Body of pancreas (tissue), 4 donors: ENCODE results near the gene NTRK2. TPM values are rescaled to one million over a fixed set of nuclear protein-coding genes. Genes with fewer than 3 reads are reported as not detected.

ENCODE experiments used
- ATAC-seq: fragments of 150-250 bp; one replicate; pipeline ENCODE4 v1.9.1; 2016
- DNase-seq, 4 donors: peaks; one replicate each; pipeline ENCODE4 v3.0.0-alpha.2; 2019
- H3K27ac ChIP-seq, 4 donors: fragments of 200-600 bp; sonication (generic); 1 replicate in 3 of 4; 2 replicates in 1 of 4; pipeline versions ENCODE4 v1.5.1 to v1.6.1; 2016 to 2019; ENCODE audit warnings: mild to moderate bottlenecking in 1 of 4, mixed read lengths in 1 of 4, moderate library complexity in 1 of 4
- H3K27me3 ChIP-seq, 2 donors: fragments of 200-600 bp; sonication (generic); one replicate each; pipeline ENCODE4 v1.6.0; 2016; ENCODE audit warnings: mild to moderate bottlenecking in 1 of 2
- H3K36me3 ChIP-seq, 2 donors: fragments of 200-600 bp; sonication (generic); replicated peaks in 1 of 2; 2 replicates each; pipeline ENCODE4 v1.5.1; 2016; ENCODE audit warnings: low read depth in 2 of 2; ENCODE audit not compliant: insufficient read depth in 1 of 2
- H3K4me1 ChIP-seq: fragments of 200-600 bp; sonication (generic); one replicate; pipeline ENCODE4 v1.6.0; 2016
- H3K4me3 ChIP-seq, 2 donors: fragments of 200-600 bp; sonication (generic); 1 replicate in 1 of 2; 2 replicates in 1 of 2; pipeline ENCODE4 v1.5.1; 2016 to 2019
- H3K9me3 ChIP-seq, 3 donors: fragments of 200-600 bp; sonication (generic); 1 replicate in 2 of 3; 2 replicates in 1 of 3; pipeline ENCODE4 v1.5.1; 2016
- POLR2A ChIP-seq, 3 donors: fragments of 450-650 bp; IDR thresholded peaks; one replicate each; pipeline ENCODE4 v1.6.1; 2016; ENCODE audit warnings: antibody characterized with exemption in 3 of 3, mild to moderate bottlenecking in 2 of 3
- WGBS, 2 donors: methylation state at CpG; one replicate each; pipeline ENCODE4 v1.1.5; 2017; 5-methylcytosine and 5-hydroxymethylcytosine counted together
- intact Hi-C: fragments of 100-400 bp; cut with DNase I; formaldehyde crosslinking; loops from one replicate; pipeline ENCODE4 v1.15.1; 2023
- total RNA-seq, 2 donors: library from RNA; depleted of rRNA; stranded (reverse); fragments of >200 nt; gene quantifications; one replicate each; pipeline ENCODE4 v1.1.0, GENCODE V29; 2016
- TF ChIP-seq, protein P1 (sequence below), 7 experiments: fragments of 450-650 bp in 4 of 7; fragments of 200-600 bp in 3 of 7; sonication (generic) in 3 of 7; IDR thresholded peaks; one replicate each; pipeline ENCODE4 v1.5.1; 2016 to 2019; ENCODE audit warnings: antibody characterized with exemption in 7 of 7

NTRK2 gene
- total RNA-seq, 2 donors from 2014 or later = 20.5 to 37.9 TPM

DNA sequence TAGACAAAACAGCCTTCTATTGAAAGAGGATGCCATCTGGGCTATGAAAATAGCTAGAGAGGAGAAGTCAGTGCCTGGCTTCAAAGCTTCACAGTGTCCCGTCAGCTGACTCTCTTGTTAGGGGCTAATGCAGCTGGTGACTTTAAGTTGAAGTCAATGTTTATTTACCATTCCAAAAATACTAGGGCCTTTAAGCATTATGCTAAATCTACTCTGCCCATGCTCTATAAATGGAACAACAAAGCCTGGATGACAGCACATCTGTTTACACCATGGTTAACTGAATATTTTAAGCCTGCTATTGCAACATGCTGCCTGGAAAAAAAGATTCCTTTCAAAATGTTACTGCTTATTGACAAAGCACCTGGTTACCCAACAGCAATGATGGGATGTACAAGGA lies 309.1 kb downstream of the NTRK2 start:
- DNase-seq (no peak), ATAC-seq (no peak)
- H3K9me3 ChIP-seq = no peaks in the 10 kb centered on the region
- WGBS, 2 donors = 92 to 93% methylated on average over 1 of the region's 1 CpG
- H3K36me3 ChIP-seq = no peaks in the 10 kb centered on the region
- H3K27ac ChIP-seq = no peak overlapping the region
- H3K27me3 ChIP-seq = no peaks in the 10 kb centered on the region
- intact Hi-C loops = no loop called here
- TF ChIP-seq, protein P1, sequence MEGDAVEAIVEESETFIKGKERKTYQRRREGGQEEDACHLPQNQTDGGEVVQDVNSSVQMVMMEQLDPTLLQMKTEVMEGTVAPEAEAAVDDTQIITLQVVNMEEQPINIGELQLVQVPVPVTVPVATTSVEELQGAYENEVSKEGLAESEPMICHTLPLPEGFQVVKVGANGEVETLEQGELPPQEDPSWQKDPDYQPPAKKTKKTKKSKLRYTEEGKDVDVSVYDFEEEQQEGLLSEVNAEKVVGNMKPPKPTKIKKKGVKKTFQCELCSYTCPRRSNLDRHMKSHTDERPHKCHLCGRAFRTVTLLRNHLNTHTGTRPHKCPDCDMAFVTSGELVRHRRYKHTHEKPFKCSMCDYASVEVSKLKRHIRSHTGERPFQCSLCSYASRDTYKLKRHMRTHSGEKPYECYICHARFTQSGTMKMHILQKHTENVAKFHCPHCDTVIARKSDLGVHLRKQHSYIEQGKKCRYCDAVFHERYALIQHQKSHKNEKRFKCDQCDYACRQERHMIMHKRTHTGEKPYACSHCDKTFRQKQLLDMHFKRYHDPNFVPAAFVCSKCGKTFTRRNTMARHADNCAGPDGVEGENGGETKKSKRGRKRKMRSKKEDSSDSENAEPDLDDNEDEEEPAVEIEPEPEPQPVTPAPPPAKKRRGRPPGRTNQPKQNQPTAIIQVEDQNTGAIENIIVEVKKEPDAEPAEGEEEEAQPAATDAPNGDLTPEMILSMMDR (IDR thresholded peaks at IDR 0.05) = no peak
- no peak for TF ChIP-seq POLR2A (IDR thresholded peaks at IDR 0.05)
- H3K4me3 ChIP-seq = no peak overlapping the region
- no peaks in the 10 kb centered on the region for H3K4me1 ChIP-seq

DNA sequence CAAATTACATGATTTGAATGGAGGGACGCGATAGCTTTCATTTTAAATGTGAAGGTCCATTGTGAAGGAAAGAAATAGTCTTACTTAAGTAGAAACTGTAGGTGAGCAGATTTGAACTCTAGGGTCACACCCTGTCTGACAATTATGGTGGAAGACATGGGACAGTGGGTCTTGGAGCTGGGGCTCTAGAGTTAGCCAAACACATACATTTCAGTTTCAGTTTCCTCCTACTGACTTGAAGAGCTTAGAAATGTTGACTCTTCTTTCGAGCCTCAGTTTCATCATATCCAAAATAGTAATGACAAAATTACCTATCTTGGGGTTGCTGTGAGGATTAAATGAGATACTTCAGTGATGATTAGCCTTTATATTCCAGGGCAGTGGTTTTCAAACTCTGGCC lies 314.2 kb downstream of the NTRK2 start:
- DNase-seq (no peak), ATAC-seq (no peak)
- Histone ChIP-seq H3K27ac (no peak overlapping the region), H3K4me1 (peaks cover 5% of the 10 kb centered on the region), H3K27me3 (no peaks in the 10 kb centered on the region), H3K9me3 (no peaks in the 10 kb centered on the region), H3K4me3 (no peak overlapping the region), H3K36me3 (no peaks in the 10 kb centered on the region)
- intact Hi-C loops = no loop called here
- 85 to 92% methylated on average over 3 of the region's 3 CpGs for WGBS, 2 donors
- TF ChIP-seq, protein P1 (IDR thresholded peaks at IDR 0.05) = no peak
- TF ChIP-seq POLR2A (IDR thresholded peaks at IDR 0.05) = no peak

DNA sequence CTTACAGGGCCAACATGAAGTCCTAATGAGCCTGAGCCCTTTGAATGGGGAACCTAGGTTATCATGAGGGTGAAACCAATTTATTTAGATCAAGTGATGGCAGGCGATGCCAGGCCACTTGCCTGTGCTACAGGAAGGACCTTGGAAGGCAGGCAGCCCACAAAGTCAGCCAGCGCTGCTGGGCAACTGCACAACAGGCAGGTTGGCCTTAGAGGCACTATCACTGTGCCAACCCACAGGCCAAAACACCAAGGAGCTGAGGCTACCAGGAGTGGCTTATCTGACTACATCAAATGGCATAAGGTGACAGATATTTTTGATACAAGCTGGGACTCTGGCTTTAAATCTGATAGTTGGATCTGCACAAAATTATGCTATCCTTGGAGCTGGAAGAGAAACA lies 319.1 kb downstream of the NTRK2 start:
- 38 to 67% methylated on average over 2 of the region's 2 CpGs for WGBS, 2 donors
- H3K4me3 ChIP-seq = no peak overlapping the region
- no peak for ATAC-seq
- TF ChIP-seq, protein P1 (IDR thresholded peaks at IDR 0.05) = no peak
- TF ChIP-seq POLR2A (IDR thresholded peaks at IDR 0.05) = no peak
- no peaks in the 10 kb centered on the region for H3K9me3 ChIP-seq
- no peaks in the 10 kb centered on the region for H3K27me3 ChIP-seq
- intact Hi-C loops = no loop called here
- peaks cover 5% of the 10 kb centered on the region for H3K4me1 ChIP-seq
- H3K27ac ChIP-seq = no peak overlapping the region
- no peaks in the 10 kb centered on the region for H3K36me3 ChIP-seq
- DNase-seq = no peak

DNA sequence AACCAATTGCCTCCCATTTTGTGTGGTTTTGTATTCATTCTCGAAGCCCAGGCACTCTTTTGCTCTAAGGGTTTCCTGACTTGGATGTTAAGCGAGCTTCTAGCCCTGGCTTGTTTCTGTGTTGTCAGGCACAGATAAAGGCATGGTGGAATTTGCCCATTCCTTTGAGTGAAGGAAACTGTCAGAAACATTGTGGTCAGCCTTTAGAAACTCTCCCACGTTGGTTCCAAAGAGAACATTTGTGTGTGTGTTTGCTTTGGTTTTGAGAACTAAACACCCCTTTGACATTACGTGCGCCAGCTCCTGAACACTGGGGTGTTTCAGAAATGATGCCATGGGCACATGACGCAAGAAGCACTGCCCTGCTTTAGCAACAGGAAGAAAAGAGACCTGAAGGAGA lies 320.9 kb downstream of the NTRK2 start:
- 34 to 72% methylated on average over 6 of the region's 6 CpGs for WGBS, 2 donors
- Histone ChIP-seq H3K4me1 (peaks cover 3% of the 10 kb centered on the region), H3K27me3 (no peaks in the 10 kb centered on the region), H3K27ac (no peak overlapping the region), H3K36me3 (no peaks in the 10 kb centered on the region), H3K4me3 (no peak overlapping the region), H3K9me3 (no peaks in the 10 kb centered on the region)
- DNase-seq (no peak), ATAC-seq (no peak)
- no peak for TF ChIP-seq POLR2A (IDR thresholded peaks at IDR 0.05)
- TF ChIP-seq, protein P1 (IDR thresholded peaks at IDR 0.05) = no peak
- intact Hi-C loops = no loop called here

DNA sequence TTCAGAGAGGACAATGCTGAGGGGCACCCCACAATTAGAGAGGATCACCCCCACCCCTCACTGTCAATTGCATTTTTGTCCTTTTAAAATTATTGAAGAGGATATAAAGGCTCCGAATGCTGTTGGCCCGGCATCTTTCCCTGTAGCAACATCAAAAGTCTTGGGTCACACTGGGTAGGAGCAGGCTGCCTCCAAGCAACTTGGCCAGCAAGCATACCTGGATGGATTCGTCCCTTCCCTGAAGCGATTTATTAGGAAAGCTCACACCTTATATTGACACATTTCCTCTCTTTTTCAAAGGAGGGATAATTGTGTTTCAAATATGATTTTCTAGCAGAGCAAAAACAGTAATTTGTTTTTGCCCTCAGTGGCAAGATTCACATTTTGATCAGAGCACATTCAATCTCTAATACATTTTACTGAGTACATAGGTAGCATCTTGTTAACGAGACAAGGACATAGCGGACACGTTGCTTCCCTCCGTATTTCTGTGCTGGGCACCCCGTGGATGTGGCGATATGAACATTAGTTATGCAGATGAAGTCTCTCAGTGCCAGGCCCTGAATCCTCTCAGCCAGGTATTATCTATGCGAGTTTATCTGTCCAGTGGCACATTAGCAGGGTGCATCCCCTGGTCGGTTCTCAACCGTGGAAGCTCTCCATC lies 321.5 kb downstream of the NTRK2 start:
- Histone ChIP-seq H3K9me3 (no peaks in the 10 kb centered on the region), H3K4me1 (no peaks in the 10 kb centered on the region), H3K27ac (no peak overlapping the region), H3K27me3 (no peaks in the 10 kb centered on the region), H3K36me3 (no peaks in the 10 kb centered on the region), H3K4me3 (no peak overlapping the region)
- WGBS, 2 donors = 73 to 82% methylated on average over 13 of the region's 13 CpGs
- ATAC-seq = no peak
- no peak for DNase-seq
- intact Hi-C loops = no loop called here
- TF ChIP-seq POLR2A (IDR thresholded peaks at IDR 0.05) = no peak
- TF ChIP-seq, protein P1 (IDR thresholded peaks at IDR 0.05) = no peak
